Mammary epithelial cell (primary cell): ENCODE data around the gene CDC7.

ENCODE experiments used
- EZH2 ChIP-seq: IDR thresholded peaks from 2 replicates; pipeline ENCODE4 v1.6.1; 2012; ENCODE audit warnings: low read length, inconsistent platforms, borderline replicate concordance
- TF ChIP-seq, protein P1 (sequence below), 2 donors: IDR thresholded peaks in 1 of 2; conservative IDR thresholded peaks in 1 of 2; 2 replicates each; pipeline ENCODE4 v1.5.1; 2011 to 2012; ENCODE audit warnings: inconsistent platforms in 2 of 2, low read length in 2 of 2, mild to moderate bottlenecking in 2 of 2, control low read depth in 1 of 2, low read depth in 1 of 2; ENCODE audit not compliant: insufficient read depth in 1 of 2; ENCODE audit errors: extremely low read depth in 1 of 2

DNA sequence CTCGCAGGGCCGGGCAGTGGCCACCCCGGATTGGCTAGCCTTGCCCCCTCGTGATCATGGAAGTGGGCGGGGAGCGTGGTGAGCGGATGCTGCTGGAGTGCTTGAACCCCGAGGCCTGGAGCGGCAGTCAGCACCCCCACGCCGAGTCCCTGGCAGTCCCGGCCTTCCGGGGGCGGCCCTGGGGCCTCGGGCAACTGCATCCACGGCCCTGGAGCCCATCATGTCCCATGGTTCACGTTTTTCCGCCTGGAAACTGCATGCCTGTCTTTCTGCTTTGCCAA, 45.6 kb downstream of the CDC7 start:
- TF ChIP-seq EZH2: no peak
- TF ChIP-seq, protein P1, sequence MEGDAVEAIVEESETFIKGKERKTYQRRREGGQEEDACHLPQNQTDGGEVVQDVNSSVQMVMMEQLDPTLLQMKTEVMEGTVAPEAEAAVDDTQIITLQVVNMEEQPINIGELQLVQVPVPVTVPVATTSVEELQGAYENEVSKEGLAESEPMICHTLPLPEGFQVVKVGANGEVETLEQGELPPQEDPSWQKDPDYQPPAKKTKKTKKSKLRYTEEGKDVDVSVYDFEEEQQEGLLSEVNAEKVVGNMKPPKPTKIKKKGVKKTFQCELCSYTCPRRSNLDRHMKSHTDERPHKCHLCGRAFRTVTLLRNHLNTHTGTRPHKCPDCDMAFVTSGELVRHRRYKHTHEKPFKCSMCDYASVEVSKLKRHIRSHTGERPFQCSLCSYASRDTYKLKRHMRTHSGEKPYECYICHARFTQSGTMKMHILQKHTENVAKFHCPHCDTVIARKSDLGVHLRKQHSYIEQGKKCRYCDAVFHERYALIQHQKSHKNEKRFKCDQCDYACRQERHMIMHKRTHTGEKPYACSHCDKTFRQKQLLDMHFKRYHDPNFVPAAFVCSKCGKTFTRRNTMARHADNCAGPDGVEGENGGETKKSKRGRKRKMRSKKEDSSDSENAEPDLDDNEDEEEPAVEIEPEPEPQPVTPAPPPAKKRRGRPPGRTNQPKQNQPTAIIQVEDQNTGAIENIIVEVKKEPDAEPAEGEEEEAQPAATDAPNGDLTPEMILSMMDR (conservative IDR thresholded peaks at IDR 0.05 in 1 of 2, IDR thresholded peaks at IDR 0.05 in 1 of 2; ENCODE audit: extremely low read depth in 1 of 2, insufficient read depth in 1 of 2, low read depth in 1 of 2, low read length in 2 of 2): no peak
